DOHH2 (cell line): ENCODE measurements around the gene SYVN1.
A peak's percentile ranks its signal among the peaks of the same experiment; 100 is the strongest.

ENCODE experiments used
- H3F3A ChIP-seq: fragments of 200-600 bp; sonication (generic), shearing (Covaris generic); 2 replicates; pipeline ENCODE4 v1.6.0; 2016; ENCODE audit warnings: antibody characterized with exemption, mild to moderate bottlenecking; ENCODE audit not compliant: control insufficient read depth, insufficient read depth
- H3K27ac ChIP-seq: fragments of 200-600 bp; sonication (generic); 2 replicates; pipeline ENCODE4 v1.5.1; 2014; ENCODE audit warnings: low read depth, mild to moderate bottlenecking, low read length, moderate library complexity
- H3K27me3 ChIP-seq: fragments of 200-600 bp; sonication (generic); 2 replicates; pipeline ENCODE4 v1.6.1; 2014; ENCODE audit warnings: mild to moderate bottlenecking, low read length, mixed read lengths; ENCODE audit not compliant: control insufficient read depth
- H3K36me3 ChIP-seq: fragments of 200-600 bp; sonication (generic); 2 replicates; pipeline ENCODE4 v1.6.1; 2014; ENCODE audit warnings: mild to moderate bottlenecking, low read length, moderate library complexity, mixed read lengths; ENCODE audit not compliant: control insufficient read depth
- H3K4me1 ChIP-seq: fragments of 200-600 bp; sonication (generic); 2 replicates; pipeline ENCODE4 v1.6.1; 2014; ENCODE audit warnings: mild to moderate bottlenecking, low read length, mixed read lengths; ENCODE audit not compliant: control insufficient read depth
- H3K4me2 ChIP-seq: fragments of 200-600 bp; sonication (generic); 2 replicates; pipeline ENCODE4 v1.6.0; 2014; ENCODE audit warnings: mild to moderate bottlenecking, low read length, moderate library complexity
- H3K4me3 ChIP-seq: fragments of 200-600 bp; sonication (generic); 2 replicates; pipeline ENCODE4 v1.5.1; 2014; ENCODE audit warnings: mild to moderate bottlenecking, low read length, mixed read lengths
- H3K79me2 ChIP-seq: fragments of 200-600 bp; sonication (generic); 2 replicates; pipeline ENCODE4 v1.6.1; 2014; ENCODE audit warnings: mild to moderate bottlenecking, low read length, mixed read lengths; ENCODE audit not compliant: control insufficient read depth
- H3K9me2 ChIP-seq: fragments of 200-600 bp; sonication (generic); replicated peaks from 2 replicates; pipeline ENCODE4 v1.6.1; 2014; ENCODE audit warnings: mild to moderate bottlenecking, low read length, mixed read lengths; ENCODE audit not compliant: control insufficient read depth
- H3K9me3 ChIP-seq: fragments of 200-600 bp; sonication (generic); 2 replicates; pipeline ENCODE4 v1.6.1; 2014; ENCODE audit warnings: antibody characterized with exemption, low read length, mixed read lengths; ENCODE audit not compliant: control insufficient read depth, insufficient read depth
- H4K20me1 ChIP-seq: fragments of 200-600 bp; sonication (generic); 2 replicates; pipeline ENCODE4 v1.6.0; 2014; ENCODE audit warnings: low read depth, mild to moderate bottlenecking, antibody characterized with exemption, low read length, moderate library complexity; ENCODE audit not compliant: control insufficient read depth, insufficient read depth
- EZH2phosphoT487 ChIP-seq: fragments of 200-600 bp; sonication (generic); IDR thresholded peaks from 2 replicates; pipeline ENCODE4 v1.6.1; 2017; ENCODE audit warnings: borderline replicate concordance, mild to moderate bottlenecking, antibody characterized with exemption, low read length, moderate library complexity, mixed read lengths
- TF ChIP-seq, protein P1 (sequence below): fragments of 200-600 bp; sonication (generic); IDR thresholded peaks from one replicate; pipeline ENCODE4 v1.5.1; 2014; ENCODE audit warnings: antibody characterized with exemption, mild to moderate bottlenecking, low read depth, low read length; ENCODE audit not compliant: poor library complexity, severe bottlenecking

Gene SYVN1

GRCh38 chr11:65132988-65133700 is 1.2 kb downstream of the SYVN1 start:
- H3K4me2 ChIP-seq, result peak overlapping the region; percentile 99
- peak overlapping the region; percentile 100 for H3K27ac ChIP-seq
- H3K36me3 ChIP-seq, result peaks cover 59% of the 10 kb centered on the region
- no peak for TF ChIP-seq EZH2phosphoT487
- TF ChIP-seq, protein P1, sequence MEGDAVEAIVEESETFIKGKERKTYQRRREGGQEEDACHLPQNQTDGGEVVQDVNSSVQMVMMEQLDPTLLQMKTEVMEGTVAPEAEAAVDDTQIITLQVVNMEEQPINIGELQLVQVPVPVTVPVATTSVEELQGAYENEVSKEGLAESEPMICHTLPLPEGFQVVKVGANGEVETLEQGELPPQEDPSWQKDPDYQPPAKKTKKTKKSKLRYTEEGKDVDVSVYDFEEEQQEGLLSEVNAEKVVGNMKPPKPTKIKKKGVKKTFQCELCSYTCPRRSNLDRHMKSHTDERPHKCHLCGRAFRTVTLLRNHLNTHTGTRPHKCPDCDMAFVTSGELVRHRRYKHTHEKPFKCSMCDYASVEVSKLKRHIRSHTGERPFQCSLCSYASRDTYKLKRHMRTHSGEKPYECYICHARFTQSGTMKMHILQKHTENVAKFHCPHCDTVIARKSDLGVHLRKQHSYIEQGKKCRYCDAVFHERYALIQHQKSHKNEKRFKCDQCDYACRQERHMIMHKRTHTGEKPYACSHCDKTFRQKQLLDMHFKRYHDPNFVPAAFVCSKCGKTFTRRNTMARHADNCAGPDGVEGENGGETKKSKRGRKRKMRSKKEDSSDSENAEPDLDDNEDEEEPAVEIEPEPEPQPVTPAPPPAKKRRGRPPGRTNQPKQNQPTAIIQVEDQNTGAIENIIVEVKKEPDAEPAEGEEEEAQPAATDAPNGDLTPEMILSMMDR, result no peak
- no peaks in the 10 kb centered on the region for H3K9me2 ChIP-seq
- peaks cover 57% of the 10 kb centered on the region for H3K4me1 ChIP-seq
- no peaks in the 10 kb centered on the region for H3K9me3 ChIP-seq
- H3K79me2 ChIP-seq, result peaks cover 58% of the 10 kb centered on the region
- peaks cover 23% of the 10 kb centered on the region; the same call in 1 of the 2 replicates for H4K20me1 ChIP-seq
- peaks cover 49% of the 10 kb centered on the region for H3F3A ChIP-seq
- H3K4me3 ChIP-seq, result peak overlapping the region; percentile 99
- H3K27me3 ChIP-seq, result no peaks in the 10 kb centered on the region

DNA sequence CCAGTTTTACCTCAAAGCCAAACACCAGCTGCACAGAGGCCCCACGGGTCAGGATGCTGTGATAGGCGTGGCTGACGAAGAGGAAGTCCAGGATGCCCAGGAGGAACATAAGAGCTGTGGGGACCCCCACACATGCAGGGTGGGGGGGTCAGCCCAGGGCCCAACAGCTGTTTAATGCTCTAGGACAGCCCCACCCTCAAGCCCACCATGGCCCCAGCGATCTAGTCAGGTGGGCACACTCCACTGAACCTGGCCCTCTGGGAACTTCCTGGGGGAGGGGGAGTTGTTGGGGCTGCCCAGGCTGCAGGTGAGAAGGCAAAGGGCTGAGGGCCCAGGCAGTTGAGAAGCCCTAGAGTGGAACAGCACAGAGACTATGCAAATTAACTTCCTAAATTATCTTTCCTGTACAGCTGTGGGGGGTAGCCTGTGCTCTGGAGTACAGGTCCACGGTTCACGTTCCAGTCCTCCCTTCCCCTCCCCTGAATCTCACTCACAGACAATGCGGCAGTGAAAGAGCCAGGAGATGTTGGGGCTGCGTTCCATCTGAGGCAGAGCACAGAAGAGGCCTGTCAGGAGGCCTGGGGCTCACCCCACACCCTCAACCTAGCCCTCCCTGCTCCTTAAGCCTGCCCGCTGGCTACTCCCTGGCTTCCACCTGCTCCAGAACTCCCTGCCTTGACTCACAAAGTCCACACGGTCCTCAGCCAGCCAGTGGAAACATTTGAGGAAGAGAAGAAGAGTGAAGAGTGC is 1.9 kb downstream of the SYVN1 start:
- peak overlapping the region; percentile 99 for H3K4me2 ChIP-seq
- peaks cover 56% of the 10 kb centered on the region for H3F3A ChIP-seq
- no peaks in the 10 kb centered on the region for H3K27me3 ChIP-seq
- H4K20me1 ChIP-seq, result peaks cover 23% of the 10 kb centered on the region; the same call in 1 of the 2 replicates
- no peaks in the 10 kb centered on the region for H3K9me2 ChIP-seq
- peaks cover 67% of the 10 kb centered on the region for H3K36me3 ChIP-seq
- peaks cover 58% of the 10 kb centered on the region for H3K79me2 ChIP-seq
- peak overlapping the region; percentile 100 for H3K27ac ChIP-seq
- H3K4me3 ChIP-seq, result peak overlapping the region; percentile 99
- no peaks in the 10 kb centered on the region for H3K9me3 ChIP-seq
- H3K4me1 ChIP-seq, result peaks cover 57% of the 10 kb centered on the region
- no peak for TF ChIP-seq EZH2phosphoT487
- TF ChIP-seq, protein P1, result no peak

DNA sequence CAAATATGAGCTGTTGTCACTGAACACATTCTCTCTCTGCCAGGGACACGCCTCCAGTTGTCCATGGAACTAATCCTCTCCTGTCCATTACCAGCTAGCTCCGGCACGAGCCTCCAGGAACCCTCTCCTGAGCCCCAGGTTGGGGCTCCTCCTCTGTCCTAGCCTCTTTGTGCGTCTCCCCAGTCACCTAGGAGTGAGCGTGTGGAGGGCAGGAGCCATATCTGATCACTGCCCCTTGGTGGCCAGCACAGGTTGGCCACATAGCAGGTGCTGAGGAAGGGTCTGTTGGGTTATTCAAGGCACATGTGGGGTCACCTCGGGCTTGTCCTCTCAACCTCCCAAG is 2.5 kb downstream of the SYVN1 start:
- Histone ChIP-seq H3K9me3 (no peaks in the 10 kb centered on the region), H3K9me2 (no peaks in the 10 kb centered on the region), H3K4me2 (peak overlapping the region; percentile 99), H3K27me3 (no peaks in the 10 kb centered on the region), H3K27ac (peak overlapping the region; percentile 100), H3K79me2 (peaks cover 58% of the 10 kb centered on the region), H3F3A (peaks cover 62% of the 10 kb centered on the region), H3K4me3 (peak overlapping the region; percentile 99), H4K20me1 (peaks cover 23% of the 10 kb centered on the region; the same call in 1 of the 2 replicates), H3K4me1 (peaks cover 56% of the 10 kb centered on the region), H3K36me3 (peaks cover 72% of the 10 kb centered on the region)
- TF ChIP-seq, protein P1, result no peak
- TF ChIP-seq EZH2phosphoT487, result no peak
